GM21381 (cell line): Measurements from ENCODE around the gene OXA1L.
"Not testable (repeated sequence)": the region's sequence is repeated elsewhere in the genome, so short reads cannot be mapped to it uniquely, and the experiment has no call there.

Experiments
- ATAC-seq: cut with Tn5 transposase; IDR thresholded peaks from one replicate; pipeline ENCODE4 v1.9.1; 2021; ENCODE audit warnings: mild to moderate bottlenecking, moderate library complexity; ENCODE audit not compliant: unreplicated experiment

The OXA1L gene

GRCh38 chr14:22797017-22797917 lies 30.8 kb downstream of the OXA1L start:
- ATAC-seq, result no peak

DNA sequence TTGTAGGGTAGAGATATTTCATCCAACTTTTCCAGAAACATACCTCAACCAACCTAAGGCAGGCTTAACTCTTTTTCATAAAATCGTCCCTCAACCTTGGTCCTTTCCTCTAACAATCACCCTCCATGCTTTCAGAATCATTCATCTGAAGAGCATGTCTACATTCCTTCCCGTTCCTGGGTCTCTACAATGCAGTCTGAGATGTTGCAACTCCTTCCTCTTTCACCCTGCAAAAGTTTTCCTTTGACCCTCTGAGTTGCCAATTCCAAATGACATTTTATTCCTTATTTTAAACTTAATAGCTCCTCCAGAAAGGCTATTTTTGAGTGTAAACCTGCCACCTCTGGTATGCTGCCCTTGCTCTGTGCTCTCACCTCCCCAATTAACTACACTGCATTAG lies 32.0 kb downstream of the OXA1L start:
- ATAC-seq, result no peak

GRCh38 chr14:22800346-22800745 lies 33.9 kb downstream of the OXA1L start:
- no peak for ATAC-seq

DNA sequence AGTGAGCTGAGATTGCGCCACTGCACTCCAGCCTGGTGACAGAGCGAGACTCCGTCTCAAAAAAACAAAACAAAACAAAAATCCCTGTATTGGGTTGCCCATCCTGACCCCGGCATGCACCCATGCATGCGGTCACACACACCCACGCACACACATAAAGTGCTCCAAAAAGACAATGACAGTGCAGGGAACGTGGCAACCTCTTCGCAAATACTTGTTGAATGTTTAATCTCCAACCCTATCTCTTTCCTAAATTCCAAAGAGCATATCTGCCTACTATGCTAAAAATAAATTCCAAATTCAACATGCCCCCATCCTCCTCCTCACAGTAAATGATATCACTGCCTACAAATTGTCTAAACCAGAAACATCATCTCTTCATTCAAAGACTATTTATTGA lies 35.2 kb downstream of the OXA1L start:
- no peak for ATAC-seq

DNA sequence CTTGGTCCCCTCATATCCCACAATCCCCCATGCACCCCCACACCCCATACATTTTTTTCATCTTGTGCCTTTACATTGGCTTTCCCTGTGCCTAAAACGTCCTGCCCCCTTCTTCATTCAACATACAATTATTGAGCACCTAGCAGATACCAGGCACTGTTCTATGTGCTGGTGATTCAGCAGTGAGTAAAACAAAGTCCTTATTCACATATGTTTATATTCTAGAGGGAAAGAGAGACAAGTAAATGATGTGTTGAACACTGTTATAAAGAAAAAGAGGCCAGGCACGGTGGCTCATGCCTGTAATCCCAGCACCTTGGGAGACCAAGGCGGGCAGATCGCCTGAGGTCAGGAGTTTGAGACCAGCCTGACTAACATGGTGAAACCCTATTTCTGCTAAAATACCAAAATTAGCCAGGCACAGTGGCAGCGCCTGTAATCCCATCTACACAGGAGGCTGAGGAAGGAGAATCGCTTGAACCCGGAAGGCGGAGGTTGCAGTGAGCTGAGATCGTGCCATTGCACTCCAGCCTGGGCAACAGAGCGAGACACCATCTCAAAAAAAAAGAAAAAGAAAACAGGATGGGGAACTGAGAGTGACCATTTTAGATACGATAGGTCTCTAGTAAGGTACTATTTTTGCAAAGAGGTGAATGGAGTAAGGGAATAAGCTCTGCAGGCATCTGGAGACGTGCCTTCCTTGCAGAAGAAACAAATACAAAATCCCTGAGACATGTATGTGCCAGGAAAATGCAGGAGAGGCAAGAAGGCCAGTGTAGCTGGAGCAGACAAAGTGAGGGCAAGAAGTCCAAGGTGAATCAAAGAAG lies 36.6 kb downstream of the OXA1L start:
- ATAC-seq, result peak; percentile 55

GRCh38 chr14:22803687-22803974 lies 37.1 kb downstream of the OXA1L start:
- peak; percentile 38 for ATAC-seq

- not testable (repeated sequence) for ATAC-seq
These were observed 38.7 kb downstream of the OXA1L start for GRCh38 chr14:22805235-22805634.

GRCh38 chr14:22807432-22808087 lies 41.1 kb downstream of the OXA1L start:
- no peak for ATAC-seq

- ATAC-seq, result no peak
These were observed 42.1 kb downstream of the OXA1L start for GRCh38 chr14:22808388-22809209.

- ATAC-seq, result no peak
These were observed 45.2 kb downstream of the OXA1L start for GRCh38 chr14:22811722-22812121.

DNA sequence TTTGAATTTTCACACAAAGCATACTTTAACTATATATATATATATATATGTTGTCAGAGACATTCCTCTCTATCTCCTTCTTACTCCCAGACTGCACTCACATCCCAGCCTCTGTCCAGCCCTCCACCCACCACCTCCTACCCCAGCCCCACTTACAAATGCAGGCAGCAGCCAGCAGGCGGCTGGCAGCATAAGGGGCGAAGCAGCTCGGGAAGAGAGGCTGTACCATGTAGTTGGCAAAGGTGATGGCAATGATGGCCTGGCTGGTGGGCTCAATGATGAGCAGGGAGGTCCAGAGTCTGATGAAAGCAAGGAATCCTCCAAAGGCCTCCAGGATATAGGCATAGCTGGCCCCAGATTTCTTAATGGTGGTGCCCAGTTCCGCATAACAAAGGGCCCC lies 46.3 kb downstream of the OXA1L start:
- no peak for ATAC-seq

DNA sequence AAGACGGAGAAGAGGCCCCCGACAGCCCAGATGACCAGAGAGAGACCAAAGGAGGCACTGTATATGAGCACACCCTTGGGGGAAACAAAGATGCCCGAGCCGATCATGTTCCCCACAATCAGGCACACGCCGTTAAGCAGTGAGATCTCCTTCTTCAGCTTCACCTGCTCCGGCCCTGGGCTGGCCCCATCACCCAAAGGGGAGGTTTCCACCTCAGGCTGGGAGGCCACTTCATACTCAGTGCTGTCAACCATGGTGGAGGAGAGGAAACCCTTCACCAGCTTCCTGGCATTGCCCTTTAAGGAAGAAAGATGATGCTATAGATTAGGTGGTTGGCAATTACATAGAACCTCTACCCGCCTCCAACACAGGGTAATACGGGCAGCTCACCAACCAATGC lies 46.7 kb downstream of the OXA1L start:
- no peak for ATAC-seq

- ATAC-seq, result no peak
These were observed 47.9 kb downstream of the OXA1L start for GRCh38 chr14:22814373-22814772.

DNA sequence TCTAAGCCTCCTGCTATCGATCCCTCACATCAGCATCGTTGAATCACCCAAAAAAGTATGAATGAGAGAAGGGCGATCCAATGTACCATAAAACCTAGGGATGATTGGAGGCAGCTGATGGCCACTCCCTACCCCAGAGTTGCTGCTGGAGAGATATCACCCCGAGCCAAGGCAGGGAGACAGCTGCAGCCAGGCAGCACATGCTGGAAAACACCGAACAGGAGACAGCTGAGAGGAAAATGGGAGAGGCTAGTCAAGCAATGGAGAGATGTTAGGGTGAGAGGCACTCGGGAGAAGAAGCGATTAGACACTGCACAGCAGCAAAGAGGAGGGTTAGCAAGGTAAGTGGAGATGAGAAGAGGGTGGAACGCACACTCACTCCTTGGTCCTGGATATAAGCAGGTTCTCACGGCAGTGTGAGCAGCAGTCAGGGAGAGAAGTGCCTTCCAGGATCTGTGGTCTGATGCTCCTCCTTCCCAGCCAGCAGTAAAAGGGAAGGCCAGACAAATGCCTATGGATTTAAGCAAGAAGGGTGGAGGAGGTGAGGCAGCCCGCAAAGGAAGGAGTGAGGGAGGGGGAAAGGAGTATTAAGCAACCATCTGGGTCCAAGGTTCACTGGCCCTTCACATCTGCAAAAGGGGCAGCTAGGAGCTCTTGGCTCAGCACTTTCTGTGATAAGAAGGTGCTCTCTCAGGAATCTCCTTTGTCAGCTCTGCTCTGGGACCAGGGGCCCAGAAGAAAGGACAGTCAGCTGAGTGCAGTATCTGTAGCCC lies 48.6 kb downstream of the OXA1L start, which contains the start of gene SLC7A7:
SLC7A7 (minus strand) TSS at position 495 of the 773 bp plus-strand sequence. CDS start 2,037 bp downstream, outside the sequence.
- no peak for ATAC-seq

- no peak for ATAC-seq
These were observed 52.9 kb downstream of the OXA1L start for GRCh38 chr14:22819151-22819988.

DNA sequence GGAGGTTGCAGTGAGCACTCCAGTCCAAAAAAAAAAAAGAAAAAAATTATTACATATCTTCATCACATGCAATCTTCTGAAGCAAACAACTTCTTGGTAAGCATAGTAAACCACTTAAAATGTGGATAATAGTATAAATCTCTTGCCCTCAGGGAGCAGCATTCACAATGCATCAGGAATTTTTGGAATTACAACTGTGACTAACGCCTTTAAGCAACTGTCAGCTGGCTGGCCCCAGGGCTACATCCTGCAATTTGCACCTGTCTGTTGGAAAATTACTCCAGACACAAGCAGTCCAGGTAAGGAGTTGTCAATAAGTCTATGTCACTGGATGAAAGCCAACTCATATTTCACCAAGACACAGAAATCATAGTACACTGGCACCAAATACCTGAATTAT lies 54.2 kb downstream of the OXA1L start:
- no peak for ATAC-seq

GRCh38 chr14:22821193-22822015 lies 54.9 kb downstream of the OXA1L start:
- no peak for ATAC-seq

- no peak for ATAC-seq
These were observed 55.6 kb downstream of the OXA1L start for GRCh38 chr14:22822016-22822570.
